Measurements from ENCODE around the gene FMO2.

Gene FMO2, protein sequence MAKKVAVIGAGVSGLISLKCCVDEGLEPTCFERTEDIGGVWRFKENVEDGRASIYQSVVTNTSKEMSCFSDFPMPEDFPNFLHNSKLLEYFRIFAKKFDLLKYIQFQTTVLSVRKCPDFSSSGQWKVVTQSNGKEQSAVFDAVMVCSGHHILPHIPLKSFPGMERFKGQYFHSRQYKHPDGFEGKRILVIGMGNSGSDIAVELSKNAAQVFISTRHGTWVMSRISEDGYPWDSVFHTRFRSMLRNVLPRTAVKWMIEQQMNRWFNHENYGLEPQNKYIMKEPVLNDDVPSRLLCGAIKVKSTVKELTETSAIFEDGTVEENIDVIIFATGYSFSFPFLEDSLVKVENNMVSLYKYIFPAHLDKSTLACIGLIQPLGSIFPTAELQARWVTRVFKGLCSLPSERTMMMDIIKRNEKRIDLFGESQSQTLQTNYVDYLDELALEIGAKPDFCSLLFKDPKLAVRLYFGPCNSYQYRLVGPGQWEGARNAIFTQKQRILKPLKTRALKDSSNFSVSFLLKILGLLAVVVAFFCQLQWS

DNA sequence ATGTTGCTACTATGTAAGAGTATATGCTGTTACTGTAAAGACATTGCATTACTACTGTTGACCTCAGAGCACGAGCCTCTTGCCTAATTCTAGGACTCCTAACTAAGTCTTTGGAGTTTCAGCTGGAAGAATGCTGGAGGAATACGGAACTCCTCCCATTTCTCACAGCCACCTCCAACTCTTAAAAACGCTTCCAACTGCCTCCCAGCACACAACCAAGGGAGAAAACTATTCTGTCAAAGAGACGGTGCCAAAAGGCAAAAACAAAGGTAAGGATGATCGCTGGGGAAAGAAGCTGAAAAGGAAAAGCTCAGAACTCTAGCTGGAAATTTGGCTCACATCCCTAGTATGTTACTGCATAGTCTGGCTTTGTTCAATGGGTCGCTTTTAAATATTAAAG lies at the start of gene FMO2:
Gene FMO2 (plus strand): TSS at position 210 of the 400 bp plus-strand sequence. CDS start 414 bp downstream, outside the sequence.
- DNase-seq (ENCODE audit: low read depth) = no peak

DNA sequence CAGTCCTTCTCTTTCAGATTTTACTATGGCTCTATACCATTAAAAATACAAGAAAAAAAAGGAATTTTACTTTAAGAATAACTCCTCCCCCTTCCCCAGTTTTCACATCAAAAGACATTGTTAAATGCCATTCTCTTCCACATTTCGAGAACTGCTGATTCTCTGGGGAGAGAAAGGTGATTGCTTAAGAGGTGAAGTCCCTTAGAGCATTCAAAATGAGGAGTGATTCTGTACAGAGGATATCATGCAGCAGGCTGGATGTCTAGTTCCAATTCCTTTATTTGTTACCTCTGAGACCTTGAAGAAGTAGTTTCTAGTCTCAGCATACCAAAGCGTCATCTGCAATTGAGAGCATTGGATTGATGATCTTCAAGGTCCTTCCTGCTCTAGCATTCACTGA lies 47.5 kb upstream of the FMO2 start:
- DNase-seq (ENCODE audit: low read depth) = no peak

DNA sequence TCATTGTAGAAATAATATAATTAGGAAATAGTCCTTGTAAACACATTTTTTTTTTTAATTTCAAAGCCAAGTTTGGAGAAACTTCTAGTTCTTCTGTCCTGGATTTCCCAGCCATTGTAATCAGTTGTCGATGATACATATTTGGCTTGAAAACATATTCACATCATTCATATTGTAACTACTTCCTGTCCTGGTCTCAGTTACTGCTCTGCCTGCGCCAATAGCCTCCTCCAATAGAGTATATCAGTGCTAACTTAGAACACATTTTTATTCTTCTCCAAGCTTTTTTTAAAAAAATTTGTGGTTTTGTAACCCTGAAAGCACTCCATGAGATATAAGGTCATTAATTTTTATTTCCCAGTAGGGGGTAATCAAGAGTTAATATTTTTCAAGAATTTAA lies 46.1 kb upstream of the FMO2 start:
- DNase-seq (ENCODE audit: low read depth) = no peak

DNA sequence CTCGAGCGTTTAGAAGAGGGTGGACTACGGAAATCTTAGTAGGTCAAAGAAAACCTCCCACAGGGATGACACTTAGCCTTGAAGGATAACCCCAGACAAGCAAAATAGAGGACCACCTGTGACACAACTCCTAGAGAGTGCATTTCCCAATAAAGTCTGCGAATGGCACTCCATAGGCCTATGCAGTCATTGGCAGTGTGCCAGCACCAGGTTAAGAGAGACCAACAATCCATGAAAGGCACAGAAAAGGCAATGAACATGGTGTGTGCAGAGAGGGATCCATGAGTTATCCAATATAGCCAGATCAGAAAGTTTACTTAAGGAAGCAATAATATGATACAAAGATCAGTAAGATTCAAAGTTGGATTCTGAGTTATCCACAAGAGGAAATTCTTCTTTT lies 45.2 kb upstream of the FMO2 start:
- no peak for DNase-seq (ENCODE audit: low read depth)

DNA sequence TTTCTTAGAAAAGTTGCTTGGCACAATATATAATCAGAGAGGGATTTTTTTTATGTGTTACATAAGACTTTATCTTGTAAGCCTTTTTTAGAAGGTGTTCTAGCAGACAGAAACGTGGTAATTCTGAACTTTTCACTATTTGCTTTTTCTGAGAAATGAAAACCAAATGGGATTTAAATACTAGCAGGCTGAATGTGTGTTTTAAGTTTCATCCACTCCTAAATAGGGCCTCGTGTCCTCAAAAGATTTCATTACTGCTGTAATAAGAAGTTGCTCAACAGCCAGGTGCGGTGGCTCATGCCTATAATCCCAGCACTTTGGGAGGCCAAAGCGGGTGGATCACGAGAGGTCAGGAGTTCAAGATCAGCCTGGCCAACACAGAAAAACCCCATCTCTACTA lies 44.7 kb upstream of the FMO2 start:
- no peak for DNase-seq (ENCODE audit: low read depth)

DNA sequence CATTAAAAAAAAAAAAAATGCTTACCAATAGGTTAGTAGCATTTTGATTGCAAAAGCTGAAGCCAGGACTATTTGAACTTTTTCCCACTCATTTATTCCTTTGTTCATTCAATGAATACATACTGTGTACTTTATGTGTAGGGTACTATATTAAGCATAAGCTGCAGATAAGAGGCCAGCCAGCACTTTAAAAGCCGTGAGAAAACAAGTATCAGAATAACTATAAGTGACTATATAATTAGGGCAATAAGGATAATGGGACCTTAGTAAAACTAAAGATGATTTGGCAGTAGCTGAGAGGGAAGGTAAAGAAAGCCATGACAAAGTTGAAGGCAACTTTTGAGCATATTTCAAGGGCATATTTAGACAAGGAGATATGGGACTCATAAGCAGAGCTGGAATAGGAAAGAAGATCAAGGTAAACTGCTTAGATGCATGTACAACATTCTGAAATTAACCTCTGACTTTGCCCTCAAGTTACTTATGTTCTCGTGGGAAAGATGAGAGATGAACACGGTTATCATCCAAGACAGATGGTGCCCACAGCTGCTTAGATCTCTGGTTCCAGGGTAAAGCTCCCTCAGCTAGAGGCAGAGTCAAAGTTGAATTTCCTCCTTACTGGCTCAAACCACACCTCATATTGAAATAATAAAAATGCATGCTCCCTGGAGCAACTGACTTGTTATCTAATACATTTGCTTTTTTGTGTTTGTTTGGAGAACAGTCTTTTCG lies 44.0 kb upstream of the FMO2 start:
- DNase-seq (ENCODE audit: low read depth) = no peak

DNA sequence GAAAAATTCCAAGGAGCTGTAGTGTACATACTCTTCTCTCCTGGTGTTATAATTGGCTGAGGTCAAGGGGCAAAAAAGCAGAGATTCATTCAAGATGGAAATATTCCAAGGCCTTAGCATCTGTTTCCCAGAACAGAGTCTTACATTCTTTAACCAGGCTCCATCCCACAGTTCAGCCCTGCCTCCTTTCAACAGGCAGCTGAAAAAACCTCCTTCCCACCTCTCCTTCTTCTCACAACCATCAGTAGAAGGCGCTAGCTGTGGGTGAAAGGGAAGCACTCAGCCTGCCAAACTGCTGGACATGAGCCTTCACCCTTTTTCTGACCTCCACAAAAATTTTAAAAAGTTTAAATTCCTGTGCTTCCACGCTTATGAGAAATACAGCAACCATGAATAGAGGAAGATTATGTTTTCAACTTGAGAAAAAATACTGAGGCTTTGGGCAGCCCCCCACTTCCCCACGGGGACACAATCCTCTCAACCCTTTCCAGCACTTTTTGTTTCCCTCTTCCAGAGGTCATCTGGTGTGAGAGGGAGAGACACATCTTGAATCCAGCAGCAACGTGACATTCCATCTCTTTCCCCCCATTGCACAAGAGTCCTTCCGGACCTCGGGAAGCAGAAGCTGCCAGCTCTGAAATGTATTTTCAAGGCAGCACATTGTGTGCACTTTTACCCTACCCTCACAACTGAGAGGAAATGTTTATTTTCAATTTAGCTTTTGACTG lies 43.2 kb upstream of the FMO2 start:
- no peak for DNase-seq (ENCODE audit: low read depth)

DNA sequence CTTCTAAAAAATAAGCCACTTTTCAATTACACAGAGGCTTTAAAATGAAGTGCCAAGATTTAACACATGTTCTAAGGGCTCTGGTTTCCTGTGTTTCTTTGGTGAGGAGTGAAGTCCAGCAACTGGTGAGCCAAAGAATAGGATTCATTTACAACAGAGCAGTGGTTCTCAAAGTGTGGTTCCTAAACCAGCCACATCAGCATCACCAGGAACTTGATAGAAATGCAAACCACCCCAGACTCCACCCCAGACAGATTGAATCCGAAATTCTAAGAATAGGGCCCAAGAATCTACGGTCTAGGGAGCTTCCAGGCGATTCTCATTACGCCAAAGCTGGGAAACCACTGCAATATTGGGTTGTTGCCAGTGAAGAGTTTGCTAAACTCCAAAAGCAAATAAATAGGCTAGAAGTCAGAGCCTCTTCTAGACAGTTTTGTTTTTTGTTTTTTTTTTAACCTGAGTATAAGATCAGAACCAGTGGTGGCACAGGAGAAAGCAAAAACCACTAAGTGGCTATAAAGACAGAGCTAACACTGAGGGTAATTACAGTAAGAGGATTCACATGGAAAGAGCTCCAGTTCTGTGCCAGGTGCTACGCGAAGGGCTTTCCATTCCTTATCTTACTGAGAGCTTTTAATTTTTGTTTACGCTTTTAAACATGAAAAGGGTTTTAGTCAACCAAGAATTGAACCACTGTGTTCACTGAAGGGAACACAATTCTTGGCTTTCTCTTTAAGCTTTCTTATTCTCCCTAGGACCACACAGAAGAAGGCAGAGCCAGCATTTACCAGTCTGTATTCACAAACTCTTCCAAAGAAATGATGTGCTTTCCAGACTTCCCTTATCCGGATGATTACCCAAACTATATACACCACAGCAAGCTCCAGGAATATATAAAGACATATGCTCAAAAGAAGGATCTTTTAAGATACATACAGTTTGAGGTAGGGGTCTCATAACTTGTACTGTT lies 42.4 kb upstream of the FMO2 start:
- no peak for DNase-seq (ENCODE audit: low read depth)

DNA sequence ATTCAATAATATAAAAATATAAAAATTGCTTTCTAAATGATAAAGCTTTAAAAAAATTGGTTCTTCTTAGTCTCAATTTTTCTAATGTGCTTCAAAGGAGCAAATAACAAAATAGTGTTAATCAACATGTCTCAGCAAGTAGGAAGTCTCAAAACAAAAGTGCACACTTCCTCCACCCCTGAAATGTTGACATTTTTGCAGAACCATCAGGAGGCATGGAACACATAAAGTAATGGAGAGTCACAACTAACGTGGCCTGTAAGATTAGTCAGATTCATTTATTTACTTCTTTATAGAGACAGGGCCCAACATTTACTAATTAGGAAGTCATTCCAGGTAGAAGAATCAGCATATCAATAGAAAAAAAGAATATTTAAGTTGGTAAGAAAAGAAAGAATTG lies 34.9 kb upstream of the FMO2 start:
- no peak for DNase-seq (ENCODE audit: low read depth)

DNA sequence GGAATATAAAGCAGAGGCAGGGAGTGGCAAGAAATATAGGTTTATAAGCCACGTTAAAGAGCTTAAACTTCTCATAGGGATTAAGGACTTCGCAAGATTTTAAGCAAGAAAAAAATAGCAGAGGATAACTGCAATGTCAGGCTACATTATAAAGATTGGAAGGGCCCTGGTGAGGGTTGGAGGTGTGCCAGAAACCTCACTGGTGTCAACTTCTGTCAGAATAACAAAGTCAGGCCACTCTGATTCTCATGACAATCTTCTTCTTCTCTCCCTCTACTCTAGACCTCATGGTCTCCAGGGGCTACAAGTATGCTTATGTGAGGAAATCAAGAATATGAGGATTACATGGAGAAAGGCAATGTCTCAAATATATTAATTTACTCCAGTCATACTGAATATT lies 32.6 kb upstream of the FMO2 start:
- DNase-seq (ENCODE audit: low read depth) = no peak

DNA sequence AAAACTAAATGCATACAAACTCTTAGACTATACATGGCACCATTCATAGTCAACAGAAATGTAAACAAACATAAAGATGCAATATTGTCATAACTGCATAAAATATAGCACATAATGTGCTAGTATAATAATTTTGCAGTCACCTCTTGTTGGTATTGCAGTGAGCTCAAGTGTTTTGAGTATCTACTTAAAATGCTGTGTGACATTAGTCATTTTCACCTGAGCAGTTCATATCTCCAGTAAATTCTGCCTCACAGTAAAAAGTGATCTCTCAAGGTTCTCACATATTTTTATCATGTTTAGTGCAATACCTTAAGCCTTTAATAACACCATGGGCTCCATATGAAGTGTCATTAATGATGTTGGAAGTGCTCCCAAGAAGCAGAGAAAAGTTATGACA lies 29.6 kb upstream of the FMO2 start:
- no peak for DNase-seq (ENCODE audit: low read depth)

DNA sequence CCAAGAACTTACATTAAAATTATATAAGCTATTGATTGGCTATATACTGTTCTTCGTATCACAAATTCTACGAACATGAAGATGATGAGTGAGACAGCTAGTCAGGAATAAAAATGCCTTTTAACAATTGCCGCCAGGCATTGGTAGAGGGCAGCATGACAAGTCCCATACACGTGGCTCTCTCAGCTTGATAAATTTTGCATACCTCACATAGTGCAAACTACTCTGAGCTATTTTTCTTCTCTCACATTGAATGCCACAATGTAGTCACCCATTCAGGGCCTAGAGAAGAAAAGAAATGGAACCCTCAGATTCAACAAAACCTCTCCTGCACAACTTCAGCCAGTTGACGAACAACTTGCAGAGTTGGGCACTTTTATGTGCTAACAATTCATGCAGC lies 27.0 kb upstream of the FMO2 start:
- DNase-seq (ENCODE audit: low read depth) = no peak

DNA sequence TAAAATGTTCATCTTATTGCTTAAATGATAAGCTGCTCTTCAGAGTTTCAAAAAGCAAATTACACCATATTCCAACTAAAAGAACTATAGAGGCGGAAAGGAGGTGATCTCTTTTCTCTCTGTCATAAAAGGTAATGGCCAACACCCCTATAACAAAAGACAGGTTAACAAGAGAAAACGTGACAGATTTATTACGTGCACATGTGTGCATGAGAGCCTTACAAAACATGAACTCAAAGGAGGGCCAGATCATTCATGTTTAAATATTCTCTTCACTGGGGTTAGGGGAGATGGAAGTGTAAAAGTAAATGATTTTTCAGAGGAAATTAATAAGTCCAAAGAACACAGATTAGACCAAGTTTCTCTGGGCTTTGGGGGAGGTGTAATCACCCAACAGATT lies 26.5 kb upstream of the FMO2 start:
- no peak for DNase-seq (ENCODE audit: low read depth)

DNA sequence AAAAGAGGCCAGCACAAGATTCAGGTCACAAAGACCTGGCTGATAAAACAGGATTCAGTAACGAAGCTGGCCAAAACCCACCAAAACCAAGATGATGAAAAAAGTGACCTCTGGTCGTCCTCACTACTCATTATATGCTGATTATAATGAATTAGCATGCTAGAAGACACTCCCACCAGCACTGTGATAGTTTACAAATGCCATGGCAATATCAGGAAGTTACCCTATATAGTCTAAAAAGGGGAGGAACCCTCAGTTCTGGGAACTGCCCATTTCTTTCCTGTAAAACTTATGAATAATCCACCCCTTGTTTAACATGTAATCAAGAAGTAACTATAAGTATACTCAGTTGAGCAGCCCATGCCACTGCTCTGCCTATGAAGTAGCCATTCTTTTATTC lies 26.0 kb upstream of the FMO2 start:
- no peak for DNase-seq (ENCODE audit: low read depth)

DNA sequence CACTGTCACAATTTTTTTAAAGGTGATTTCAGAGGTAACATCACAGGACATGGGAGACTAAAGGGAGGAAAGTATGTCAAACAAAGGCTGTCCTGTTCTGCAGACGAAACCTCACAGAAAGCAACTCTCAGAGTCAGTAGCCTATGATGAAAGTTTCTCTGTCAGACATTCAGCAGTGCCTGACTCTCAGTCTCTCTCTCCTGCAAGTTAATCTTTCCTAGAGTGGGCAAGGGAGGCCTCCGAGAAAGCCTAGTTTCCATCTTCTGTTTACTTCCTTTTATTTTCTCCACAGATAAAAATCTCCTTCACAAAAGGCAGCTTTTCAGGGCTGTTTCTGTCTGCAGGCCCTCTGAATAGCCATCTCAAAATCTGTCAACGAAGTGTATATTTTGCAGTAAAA lies 24.9 kb upstream of the FMO2 start:
- no peak for DNase-seq (ENCODE audit: low read depth)

DNA sequence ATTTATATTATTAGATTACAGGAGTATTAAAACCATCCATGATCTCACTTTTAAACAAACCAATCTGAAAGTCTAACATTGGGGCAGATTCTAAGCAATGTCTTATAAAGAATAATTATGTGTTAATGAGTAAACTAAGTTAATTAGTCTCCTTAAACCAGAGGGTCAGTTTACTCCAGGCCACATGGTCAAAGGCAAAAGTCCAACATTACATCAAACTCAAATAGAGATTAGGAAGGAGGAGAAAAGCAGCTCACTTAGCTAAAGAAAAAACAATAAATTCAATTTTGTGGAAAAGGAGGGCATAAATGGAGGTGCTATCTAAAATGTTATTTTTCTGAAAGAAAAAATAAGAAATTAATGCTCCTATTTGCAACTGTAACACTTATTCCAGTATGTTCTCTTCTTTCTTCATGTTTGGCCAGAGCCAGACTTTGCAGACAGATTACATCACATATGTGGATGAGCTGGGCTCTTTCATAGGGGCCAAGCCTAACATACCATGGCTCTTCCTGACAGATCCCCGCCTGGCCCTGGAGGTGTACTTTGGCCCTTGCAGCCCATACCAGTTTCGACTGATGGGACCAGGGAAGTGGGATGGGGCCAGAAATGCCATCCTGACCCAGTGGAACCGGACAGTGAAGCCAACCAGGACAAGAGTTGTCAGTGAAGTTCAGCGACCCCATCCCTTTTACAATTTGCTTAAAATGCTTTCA lies 24.3 kb upstream of the FMO2 start:
- no peak for DNase-seq (ENCODE audit: low read depth)

DNA sequence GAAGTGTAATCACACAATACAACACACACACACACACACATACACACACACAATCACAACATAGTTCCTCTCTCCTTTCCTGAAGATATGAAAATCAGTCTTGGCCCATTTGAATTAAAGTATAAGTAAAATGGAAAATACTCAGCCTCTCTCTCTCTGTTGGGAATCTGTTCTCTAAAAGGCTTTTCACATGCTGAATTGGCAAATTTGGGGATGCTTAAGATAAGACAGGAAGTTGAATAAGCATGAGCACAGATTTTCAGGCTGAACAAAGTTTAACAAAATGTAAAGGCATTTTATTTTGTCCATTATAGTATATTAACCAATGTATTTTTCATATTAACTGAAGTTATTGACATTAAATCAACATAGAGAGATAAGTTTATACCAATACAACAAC lies 23.7 kb upstream of the FMO2 start:
- DNase-seq (ENCODE audit: low read depth) = no peak

DNA sequence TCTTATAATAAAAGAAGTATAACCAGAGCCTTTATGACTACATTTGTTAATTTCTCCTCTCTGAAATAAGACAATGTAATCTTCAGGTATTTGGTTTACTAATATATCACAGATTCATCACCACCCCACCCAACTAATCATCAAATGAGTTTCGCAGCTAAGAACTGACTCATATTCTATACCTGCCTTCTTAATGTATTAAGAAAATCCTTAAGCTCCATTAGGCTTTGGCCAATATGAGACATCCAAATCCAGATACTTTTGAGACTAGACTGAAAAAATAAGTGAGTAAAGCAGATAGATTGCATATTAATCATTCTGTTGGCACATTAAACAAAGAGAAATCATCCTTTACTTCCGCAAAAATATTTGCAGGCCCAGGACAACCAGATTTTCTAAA lies 18.7 kb upstream of the FMO2 start:
- no peak for DNase-seq (ENCODE audit: low read depth)

DNA sequence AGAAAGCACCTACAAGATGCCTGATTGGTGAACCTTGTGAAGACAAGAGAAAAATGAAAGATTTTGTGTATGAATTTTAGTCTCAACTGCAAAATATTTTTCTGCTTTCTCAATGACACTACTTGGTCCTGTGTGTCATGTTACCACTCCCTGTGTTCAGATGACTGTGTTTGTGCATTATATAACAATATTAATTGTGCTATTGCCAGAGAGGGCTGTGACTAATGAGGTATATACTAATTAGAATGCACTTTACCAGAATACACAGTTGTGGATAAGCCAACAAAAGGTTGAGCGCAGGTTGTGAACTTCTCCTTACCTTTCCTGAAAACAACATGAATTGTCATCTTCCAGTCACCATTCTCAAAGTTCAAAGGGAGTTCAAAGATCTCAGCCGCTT lies 17.3 kb upstream of the FMO2 start:
- DNase-seq (ENCODE audit: low read depth) = no peak

DNA sequence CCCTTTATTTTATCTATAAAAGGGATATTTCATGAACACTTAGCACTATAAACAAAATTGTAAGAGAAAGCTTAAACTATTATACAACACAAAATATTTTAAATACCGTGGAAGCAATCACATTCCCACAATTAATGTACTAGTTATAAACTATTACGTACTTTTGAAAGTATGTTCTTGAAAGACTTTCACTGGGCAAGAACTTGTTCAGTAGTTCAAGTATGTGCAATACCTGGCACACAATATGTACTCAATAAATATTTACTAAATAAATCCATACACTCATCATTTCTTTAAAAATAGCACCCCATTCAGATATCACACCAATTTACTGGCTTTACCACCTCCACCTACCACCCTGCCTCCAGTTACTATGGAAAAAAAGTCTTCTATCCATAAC lies 12.6 kb upstream of the FMO2 start:
- DNase-seq (ENCODE audit: low read depth) = no peak

DNA sequence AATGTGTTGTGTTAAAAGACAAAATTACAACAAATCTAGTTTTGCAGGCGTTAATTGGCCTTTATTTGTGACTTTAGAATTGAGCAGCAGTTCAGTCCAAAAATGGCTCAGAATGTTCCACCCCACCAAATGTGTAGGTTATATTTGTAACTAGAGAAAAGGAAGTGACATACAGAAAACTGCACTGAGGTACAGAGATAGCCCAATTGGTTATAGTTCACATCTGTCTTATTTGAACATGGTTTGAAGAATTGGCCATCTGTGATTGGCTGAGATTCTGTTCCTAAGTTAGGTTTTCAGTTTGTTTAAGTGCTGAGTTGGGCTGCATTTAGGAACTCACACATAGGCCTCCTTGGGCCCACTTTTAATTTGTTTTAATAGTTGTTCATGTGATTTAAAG lies 12.0 kb upstream of the FMO2 start:
- no peak for DNase-seq (ENCODE audit: low read depth)
